Ovary (tissue), 3 donors: ENCODE data around the gene GABRG3.

ENCODE experiments used
- CTCF ChIP-seq, 3 donors: fragments of 450-650 bp in 2 of 3; fragments of 200-600 bp in 1 of 3; IDR thresholded peaks; one replicate each; pipeline versions ENCODE4 v1.5.1 to v1.8.0; 2016 to 2022; ENCODE audit warnings: antibody characterized with exemption in 3 of 3, mild to moderate bottlenecking in 1 of 3
- EP300 ChIP-seq: sonication (generic); formaldehyde crosslinking; IDR thresholded peaks from one replicate; pipeline ENCODE4 v1.6.1; 2017; ENCODE audit warnings: antibody characterized with exemption
- POLR2A ChIP-seq: fragments of 450-650 bp; IDR thresholded peaks from one replicate; pipeline ENCODE4 v1.6.1; 2017; ENCODE audit warnings: antibody characterized with exemption, mild to moderate bottlenecking, moderate library complexity
- donor health status: DM: no; HTN: no; CAD: no.

GRCh38 chr15:26971271-26972018, 464 bp downstream of the GABRG3 start:
- TF ChIP-seq CTCF (IDR thresholded peaks at IDR 0.05) (no peak), POLR2A (no peak), EP300 (no peak)
